K562 (cell line): ENCODE measurements around the gene SCYGR3. TPM values are rescaled to one million over a fixed set of nuclear protein-coding genes. Genes with fewer than 3 reads are reported as not detected.

Experiments used
- ATAC-seq: fragments of 200-7000 bp; cut with Tn5 transposase; 3 replicates; pipeline ENCODE4 v1.9.1; 2020; ENCODE audit warnings: moderate library complexity
- Bru-seq: library from RNA; stranded (reverse); fragments of 400-500 nt; gene quantifications from one replicate; lab custom pipeline; 2021; lab: Mats Ljungman, UMichigan
- BruChase-seq, 2 experiments: library from RNA; stranded (reverse); fragments of 400-500 nt; gene quantifications; one replicate each; lab custom pipeline; 2021; lab: Mats Ljungman, UMichigan
- BruUV-seq: library from RNA; stranded (reverse); fragments of 400-500 nt; replicated peaks from 2 replicates; lab custom pipeline; 2021; lab: Mats Ljungman, UMichigan
- CTCF ChIA-PET: fragments of 300-600 bp; formaldehyde crosslinking; extraction: SDS; loops from one replicate; lab custom pipeline; 2021; ENCODE audit warnings: low intra/inter-chr PET ratio; lab: Yijun Ruan, JAX
- POLR2A ChIA-PET: fragments of 300-600, 350-650 bp; sonication (Branson Sonifier 250); formaldehyde crosslinking; extraction: SDS; loops from one replicate; lab custom pipeline; 2021; ENCODE audit warnings: antibody characterized with exemption, inconsistent platforms; lab: Yijun Ruan, JAX
- DNase-seq, 4 experiments: peaks; one replicate each; pipeline versions ENCODE4 v3.0.0 to v3.0.0-alpha.2; 2011 to 2018; ENCODE audit warnings: low spot score in 3 of 4, mixed read lengths in 3 of 4; ENCODE audit errors: extremely low read depth in 1 of 4
- FAIRE-seq: peaks from 2 replicates; lab custom pipeline; 2011; peaks lifted over from hg19 to GRCh38; lab: Jason Lieb, UNC
- H2AFZ ChIP-seq: 2 replicates; pipeline ENCODE4 v1.6.0; 2011; ENCODE audit warnings: low read depth, low read length, control low read depth, inconsistent platforms
- H3K27ac ChIP-seq: fragments of 200-600 bp; 3 replicates; pipeline ENCODE4 v1.8.0; 2011; ENCODE audit warnings: low read depth, mild to moderate bottlenecking, control low read depth, inconsistent platforms, low read length, moderate library complexity, mixed read lengths; ENCODE audit errors: extremely low read depth
- H3K27me3 ChIP-seq, 2 experiments: fragments of 300-600 bp in 1 of 2; 2 replicates in 1 of 2; 3 replicates in 1 of 2; pipeline versions ENCODE4 v1.6.0 to v1.8.0; 2011; ENCODE audit warnings: inconsistent platforms in 2 of 2, low read length in 2 of 2, mild to moderate bottlenecking in 1 of 2, mixed read lengths in 1 of 2, moderate library complexity in 1 of 2; ENCODE audit not compliant: control insufficient read depth in 2 of 2, insufficient read depth in 2 of 2
- H3K36me3 ChIP-seq: fragments of 300-600 bp; 3 replicates; pipeline ENCODE4 v1.8.0; 2011; ENCODE audit warnings: mild to moderate bottlenecking, low read length, inconsistent platforms; ENCODE audit not compliant: control insufficient read depth, insufficient read depth
- H3K4me1 ChIP-seq, 2 experiments: fragments of 200-600 bp in 1 of 2; replicated peaks in 1 of 2; 2 replicates in 1 of 2; 3 replicates in 1 of 2; pipeline versions ENCODE4 v1.5.1 to v1.8.0; 2011; ENCODE audit warnings: inconsistent platforms in 2 of 2, low read length in 2 of 2, mild to moderate bottlenecking in 1 of 2, mixed read lengths in 1 of 2, moderate library complexity in 1 of 2; ENCODE audit not compliant: control insufficient read depth in 2 of 2, insufficient read depth in 2 of 2
- H3K4me2 ChIP-seq: 2 replicates; pipeline ENCODE4 v1.6.1; 2011; ENCODE audit warnings: low read length, control low read depth, inconsistent platforms, mixed read lengths; ENCODE audit not compliant: insufficient read depth
- H3K4me3 ChIP-seq: fragments of 200-600 bp; sonication (generic), shearing (Covaris generic); 2 replicates; pipeline ENCODE4 v1.5.1; 2016; ENCODE audit warnings: control low read depth, inconsistent platforms
- H3K79me2 ChIP-seq: fragments of 200-600 bp; 3 replicates; pipeline ENCODE4 v1.8.0; 2011; ENCODE audit warnings: low read length, inconsistent platforms; ENCODE audit not compliant: control insufficient read depth, insufficient read depth
- H3K9ac ChIP-seq, 2 experiments: 2 replicates each; pipeline versions ENCODE4 v1.6.0 to v1.6.1; 2011; ENCODE audit warnings: low read depth in 2 of 2, low read length in 2 of 2, control low read depth in 1 of 2, inconsistent platforms in 1 of 2, mild to moderate bottlenecking in 1 of 2, mixed read lengths in 1 of 2; ENCODE audit not compliant: insufficient read depth in 1 of 2
- H3K9me1 ChIP-seq: one replicate; pipeline ENCODE4 v1.6.0; 2011; ENCODE audit warnings: inconsistent platforms, mild to moderate bottlenecking, low read length, moderate library complexity; ENCODE audit not compliant: control insufficient read depth, insufficient read depth
- H3K9me3 ChIP-seq: replicated peaks from 2 replicates; pipeline ENCODE4 v1.5.1; 2011; ENCODE audit warnings: low read depth, low read length, inconsistent platforms; ENCODE audit not compliant: control insufficient read depth, insufficient read depth
- H4K20me1 ChIP-seq: replicated peaks from 2 replicates; pipeline ENCODE4 v1.6.1; 2011; ENCODE audit warnings: low read length, inconsistent platforms, mixed read lengths; ENCODE audit not compliant: control insufficient read depth, insufficient read depth
- BRCA1 ChIP-seq, 2 experiments: fragments of 450-650 bp in 1 of 2; sonication (generic) in 1 of 2; formaldehyde crosslinking in 1 of 2; IDR thresholded peaks; 2 replicates each; pipeline versions ENCODE4 v1.5.0 to v1.6.1; 2017 to 2020; ENCODE audit warnings: mild to moderate bottlenecking in 1 of 2, missing genetic modification reagents in 1 of 2
- CHD2 ChIP-seq: IDR thresholded peaks from 2 replicates; pipeline ENCODE4 v1.6.1; 2011; ENCODE audit warnings: low read depth, low read length
- ESRRA ChIP-seq: fragments of 450-650 bp; IDR thresholded peaks from 2 replicates; pipeline ENCODE4 v1.6.1; 2014; ENCODE audit warnings: low read depth, mild to moderate bottlenecking, moderate library complexity, borderline replicate concordance
- ETS2 ChIP-seq: IDR thresholded peaks from 2 replicates; pipeline ENCODE4 v1.6.1; 2016; ENCODE audit warnings: borderline replicate concordance, missing genetic modification characterization, mild to moderate bottlenecking, moderate library complexity, missing compliant biosample characterization; ENCODE audit not compliant: poor library complexity, severe bottlenecking
- FOXK2 ChIP-seq, 2 experiments: fragments of 450-650 bp; IDR thresholded peaks in 1 of 2; conservative IDR thresholded peaks in 1 of 2; 2 replicates each; pipeline ENCODE4 v1.6.1; 2016; ENCODE audit warnings: low read depth in 2 of 2, mild to moderate bottlenecking in 1 of 2
- ILF3 ChIP-seq: fragments of 450-650 bp; IDR thresholded peaks from 2 replicates; pipeline ENCODE4 v1.6.1; 2018; ENCODE audit warnings: antibody characterized with exemption, mild to moderate bottlenecking, moderate library complexity, borderline replicate concordance
- NCOA4 ChIP-seq: fragments of 450-650 bp; IDR thresholded peaks from 2 replicates; pipeline ENCODE4 v1.6.1; 2018; ENCODE audit warnings: mild to moderate bottlenecking; ENCODE audit not compliant: partially characterized antibody
- POLR2AphosphoS5 ChIP-seq: IDR thresholded peaks from 2 replicates; pipeline ENCODE4 v1.6.1; 2011; ENCODE audit warnings: mild to moderate bottlenecking, low read depth, low read length, moderate library complexity; ENCODE audit not compliant: control insufficient read depth, insufficient read depth
- ZFPM2 ChIP-seq: fragments of 250-450 bp; sonication (Bioruptor Pico); IDR thresholded peaks from 2 replicates; pipeline ENCODE4 v1.5.1; 2022; ENCODE audit warnings: mild to moderate bottlenecking
- ZNF197 ChIP-seq: fragments of 200-800 bp; sonication (Bioruptor generic); IDR thresholded peaks from 2 replicates; pipeline ENCODE4 v1.6.1; 2016; ENCODE audit warnings: low read depth, missing genetic modification characterization, missing compliant biosample characterization
- ZNF212 ChIP-seq: fragments of 450-650 bp; formaldehyde crosslinking; IDR thresholded peaks from 2 replicates; pipeline ENCODE4 v1.4.0; 2020; ENCODE audit warnings: mild to moderate bottlenecking
- WGBS: fragments of 100-300 bp; shearing (Covaris generic); methylation state at CpG from one replicate; pipeline ENCODE4 v1.1.6; 2016; ENCODE audit warnings: low coverage, mixed read lengths; ENCODE audit not compliant: insufficient coverage; ENCODE audit errors: missing lambda C conversion rate; 5-methylcytosine and 5-hydroxymethylcytosine counted together
- in situ Hi-C: fragments of 300-500 bp; cut with MboI; formaldehyde crosslinking; loops from 4 replicates; pipeline ENCODE4 v1.15.0; 2018; ENCODE audit warnings: inconsistent platforms, mixed read lengths
- intact Hi-C: fragments of 100-400 bp; cut with micrococcal nuclease; formaldehyde crosslinking; loops from 2 replicates; pipeline ENCODE4 v1.14.2; 2022
- long read RNA-seq, 3 experiments: library from polyadenylated mRNA in 2 of 3; library from RNA in 1 of 3; unstranded in 2 of 3; stranded (forward) in 1 of 3; transcript quantifications; one replicate each; pipeline ENCODE4 v2.0.0, GENCODE V29; 2019 to 2022
- polyA minus RNA-seq, 3 experiments: library from RNA; depleted of rRNA, polyadenylated mRNA; stranded (reverse); fragments of >200 nt; gene quantifications; 2 replicates each; pipeline ENCODE4 v1.2.3, GENCODE V29; 2011
- polyA plus RNA-seq, 8 experiments: library from polyadenylated mRNA; depleted of rRNA in 4 of 8; stranded (reverse) in 5 of 8; unstranded in 3 of 8; fragments of >200 nt; fragmentation: Nextera tagmentation in 2 of 8; fragmentation: Illumina TruSeq in 1 of 8; extraction: Ambion mirVana in 2 of 8; extraction: Trizol in 1 of 8; gene quantifications; 2 replicates each; pipeline versions ENCODE4 v1.2.1 to v1.2.3, GENCODE V29; 2011 to 2014; ENCODE audit warnings: inconsistent platforms in 1 of 8, missing spikeins in 1 of 8
- total RNA-seq, 7 experiments: library from RNA; depleted of rRNA in 6 of 7; stranded (reverse); fragments of >200 nt in 6 of 7; fragmentation: Illumina TruSeq in 2 of 7; extraction: Trizol in 2 of 7; gene quantifications; 2 replicates each; pipeline versions ENCODE4 v1.2.1 to v1.2.3, GENCODE V29; 2011 to 2021; ENCODE audit warnings: low replicate concordance in 1 of 7
- TF ChIP-seq, protein P1 (sequence below), 3 experiments: fragments of 200-800 bp in 1 of 3; sonication (Bioruptor generic) in 1 of 3; sonication (generic) in 1 of 3; formaldehyde crosslinking in 1 of 3; IDR thresholded peaks; 2 replicates each; pipeline versions ENCODE4 v1.6.1 to v1.8.0; 2016 to 2022; ENCODE audit warnings: mild to moderate bottlenecking in 2 of 3, missing compliant biosample characterization in 2 of 3, missing genetic modification characterization in 2 of 3, missing genetic modification reagents in 1 of 3
- TF ChIP-seq, protein P2 (sequence below): fragments of 250-450 bp; sonication (Bioruptor Pico); IDR thresholded peaks from 2 replicates; pipeline ENCODE4 v1.9.0; 2021; ENCODE audit warnings: mild to moderate bottlenecking, inconsistent platforms

Gene SCYGR3
- not detected in 2 replicates for total RNA-seq (2011; cell fraction: chromatin; rRNA removed; ENCODE audit: low replicate concordance)
- total RNA-seq (2011; cell fraction: nucleolus; rRNA removed), result not detected in 2 replicates
- not detected in 2 replicates for total RNA-seq (2011; cell fraction: nucleoplasm; rRNA removed)
- not detected in 2 replicates for total RNA-seq (2014; rRNA removed)
- total RNA-seq (2014; rRNA removed; fragmentation: Illumina TruSeq; extraction: Trizol), result not detected in 2 replicates
- not detected in 2 replicates for total RNA-seq (2015; rRNA removed; fragmentation: Illumina TruSeq; extraction: Trizol)
- not detected in 2 replicates for total RNA-seq (2021)
- polyA plus RNA-seq (2011; rRNA removed), result not detected in 2 replicates
- polyA plus RNA-seq (2011; cell fraction: cytosol; rRNA removed), result not detected in 2 replicates
- not detected in 2 replicates for polyA plus RNA-seq (2011; cell fraction: nucleus; rRNA removed)
- polyA plus RNA-seq (2012), result not detected in 2 replicates
- polyA plus RNA-seq (2014; fragmentation: Illumina TruSeq; extraction: Trizol), result not detected in 2 replicates
- not detected for polyA plus RNA-seq (2014; fragmentation: Nextera tagmentation; extraction: Ambion mirVana)
- polyA plus RNA-seq (2014; rRNA removed), result not detected in 2 replicates
- polyA minus RNA-seq (2011; rRNA and poly(A)+ RNA removed), result not detected in 2 replicates
- not detected in 2 replicates for polyA minus RNA-seq (2011; cell fraction: cytosol; rRNA and poly(A)+ RNA removed)
- not detected in 2 replicates for polyA minus RNA-seq (2011; cell fraction: nucleus; rRNA and poly(A)+ RNA removed)
- not detected for Bru-seq, nascent RNA
- BruChase-seq, experiment 1, labeled RNA remaining after a 2-hour chase, result not detected
- not detected for BruChase-seq, experiment 2, labeled RNA remaining after a 6-hour chase
- long read RNA-seq, experiment 1, result 0 reads
- long read RNA-seq, experiment 2, result 0 reads
- long read RNA-seq, experiment 3, result 0 reads

DNA sequence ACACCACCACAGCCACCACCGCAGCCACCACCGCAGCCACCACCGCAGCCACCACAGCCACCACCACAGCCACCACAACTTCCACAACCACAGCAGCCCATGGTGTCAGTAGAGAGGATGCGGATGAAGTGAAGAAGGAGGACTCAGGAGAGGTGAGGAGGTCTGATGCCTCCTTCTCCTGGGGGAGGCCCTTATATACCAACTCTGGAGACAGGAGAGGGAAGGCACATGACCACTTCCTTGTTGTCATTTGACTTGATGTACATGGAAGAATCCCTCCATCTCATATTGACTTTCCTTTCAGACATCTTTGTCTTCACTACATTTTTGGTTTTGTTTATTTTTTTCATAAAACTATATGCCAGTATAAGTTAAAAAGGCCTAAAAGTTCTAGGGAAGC lies at the start of gene SCYGR3:
Gene SCYGR3 (minus strand): TSS at position 101 of the 400 bp plus-strand sequence. CDS start 0 bp downstream, at position 101.
- Histone ChIP-seq H3K36me3 (no peaks in the 10 kb centered on the region), H3K27ac (no peak within 1 kb of the TSS), H3K9me3 (no peaks in the 10 kb centered on the region), H3K79me2 (no peaks in the 10 kb centered on the region), H2AFZ (no peak within 1 kb of the TSS), H3K9me1 (no peaks in the 10 kb centered on the region), H3K27me3 (peaks cover 0 to 32% of the 10 kb centered on the region in 2 experiments; a peak in 2 of 5 replicates), H4K20me1 (no peaks in the 10 kb centered on the region), H3K4me1 (no peaks in the 10 kb centered on the region), H3K4me2 (no peak within 1 kb of the TSS), H3K4me3 (no peak within 1 kb of the TSS), H3K9ac (no peak within 1 kb of the TSS)
- ChIA-PET POLR2A (no interaction called here), CTCF (no interaction called here)
- intact Hi-C loops (no loop called here), in situ Hi-C loops (no loop called here)
- DNase-seq (no peak), FAIRE-seq (no peak), ATAC-seq (no peak)
- WGBS, result 0% methylated on average over 2 of the region's 4 CpGs
- no TSS peak for BruUV-seq
- TF ChIP-seq ESRRA, result no peak
- no peak for TF ChIP-seq ETS2 (tag)
- no peak for TF ChIP-seq FOXK2 (conservative IDR thresholded peaks at IDR 0.05 in 1 of 2, IDR thresholded peaks at IDR 0.05 in 1 of 2; ENCODE audit: low read depth in 2 of 2)
- no peak for TF ChIP-seq CHD2
- no peak for TF ChIP-seq ZFPM2 (CRISPR knock-in tag)
- TF ChIP-seq NCOA4, result no peak
- TF ChIP-seq ILF3, result no peak
- TF ChIP-seq BRCA1 (IDR thresholded peaks at IDR 0.05), result no peak
- no peak for TF ChIP-seq BRCA1 (CRISPR knock-in tag; IDR thresholded peaks at IDR 0.05)
- TF ChIP-seq, protein P1, sequence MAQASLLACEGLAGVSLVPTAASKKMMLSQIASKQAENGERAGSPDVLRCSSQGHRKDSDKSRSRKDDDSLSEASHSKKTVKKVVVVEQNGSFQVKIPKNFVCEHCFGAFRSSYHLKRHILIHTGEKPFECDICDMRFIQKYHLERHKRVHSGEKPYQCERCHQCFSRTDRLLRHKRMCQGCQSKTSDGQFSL (CRISPR knock-in tag; IDR thresholded peaks at IDR 0.05), result no peak
- TF ChIP-seq, protein P1 (tag; IDR thresholded peaks at IDR 0.05), result no peak
- no peak for TF ChIP-seq ZNF212
- TF ChIP-seq POLR2AphosphoS5, result no peak
- no peak for TF ChIP-seq ZNF197 (CRISPR knock-in tag)
- TF ChIP-seq, protein P2, sequence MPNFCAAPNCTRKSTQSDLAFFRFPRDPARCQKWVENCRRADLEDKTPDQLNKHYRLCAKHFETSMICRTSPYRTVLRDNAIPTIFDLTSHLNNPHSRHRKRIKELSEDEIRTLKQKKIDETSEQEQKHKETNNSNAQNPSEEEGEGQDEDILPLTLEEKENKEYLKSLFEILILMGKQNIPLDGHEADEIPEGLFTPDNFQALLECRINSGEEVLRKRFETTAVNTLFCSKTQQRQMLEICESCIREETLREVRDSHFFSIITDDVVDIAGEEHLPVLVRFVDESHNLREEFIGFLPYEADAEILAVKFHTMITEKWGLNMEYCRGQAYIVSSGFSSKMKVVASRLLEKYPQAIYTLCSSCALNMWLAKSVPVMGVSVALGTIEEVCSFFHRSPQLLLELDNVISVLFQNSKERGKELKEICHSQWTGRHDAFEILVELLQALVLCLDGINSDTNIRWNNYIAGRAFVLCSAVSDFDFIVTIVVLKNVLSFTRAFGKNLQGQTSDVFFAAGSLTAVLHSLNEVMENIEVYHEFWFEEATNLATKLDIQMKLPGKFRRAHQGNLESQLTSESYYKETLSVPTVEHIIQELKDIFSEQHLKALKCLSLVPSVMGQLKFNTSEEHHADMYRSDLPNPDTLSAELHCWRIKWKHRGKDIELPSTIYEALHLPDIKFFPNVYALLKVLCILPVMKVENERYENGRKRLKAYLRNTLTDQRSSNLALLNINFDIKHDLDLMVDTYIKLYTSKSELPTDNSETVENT (CRISPR knock-in tag), result no peak
